Right lobe of liver (tissue), 4 donors: ENCODE measurements around the gene GPS2.

Experiments used
- POLR2A ChIP-seq: fragments of 450-650 bp; IDR thresholded peaks from one replicate; pipeline ENCODE4 v1.6.1; 2017; ENCODE audit warnings: antibody characterized with exemption, mild to moderate bottlenecking
- TF ChIP-seq, protein P1 (sequence below), 4 donors: fragments of 200-600 bp in 3 of 4; fragments of 450-650 bp in 1 of 4; IDR thresholded peaks; one replicate each; pipeline versions ENCODE4 v1.5.1 to v1.8.0; 2016 to 2022; ENCODE audit warnings: antibody characterized with exemption in 4 of 4, mild to moderate bottlenecking in 2 of 4
- donor health status: DM: no; HTN: no; CAD: no.
- donor health status: DM: no; HTN: no; CAD: no.
- donor health status: DM: no; HTN: yes; CAD: no.

DNA sequence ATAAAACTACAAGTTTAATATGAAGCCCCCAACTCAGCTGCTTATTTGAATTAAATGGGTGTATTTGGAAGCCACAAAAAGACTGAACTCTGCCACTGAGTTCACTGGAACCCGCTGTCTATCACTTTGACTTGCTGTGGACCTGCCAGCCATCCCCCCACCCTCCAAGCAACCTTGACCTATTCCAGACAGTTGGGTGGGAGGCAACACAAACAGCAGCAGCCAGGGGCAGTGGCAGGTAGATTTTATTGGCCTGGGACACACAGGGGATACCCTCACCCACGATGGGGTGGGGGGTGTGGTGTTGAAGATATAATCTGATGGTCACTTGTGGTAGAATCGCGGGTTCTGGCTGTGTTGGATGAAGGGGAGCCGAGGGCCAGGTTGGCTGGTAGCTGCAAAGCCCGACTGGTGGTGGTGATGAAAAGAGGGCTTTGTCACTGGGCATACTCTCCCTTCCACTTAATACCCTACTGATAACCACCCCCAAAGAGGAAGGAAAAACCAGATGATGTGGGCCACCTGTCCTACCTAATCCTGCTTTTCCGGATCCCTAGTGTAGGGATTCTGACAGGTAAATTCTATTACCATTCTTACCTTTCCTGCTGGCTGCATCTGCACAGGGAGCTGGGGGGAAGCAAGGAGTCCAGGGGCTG lies 2.6 kb downstream of the GPS2 start:
- TF ChIP-seq POLR2A = no peak
- TF ChIP-seq, protein P1, sequence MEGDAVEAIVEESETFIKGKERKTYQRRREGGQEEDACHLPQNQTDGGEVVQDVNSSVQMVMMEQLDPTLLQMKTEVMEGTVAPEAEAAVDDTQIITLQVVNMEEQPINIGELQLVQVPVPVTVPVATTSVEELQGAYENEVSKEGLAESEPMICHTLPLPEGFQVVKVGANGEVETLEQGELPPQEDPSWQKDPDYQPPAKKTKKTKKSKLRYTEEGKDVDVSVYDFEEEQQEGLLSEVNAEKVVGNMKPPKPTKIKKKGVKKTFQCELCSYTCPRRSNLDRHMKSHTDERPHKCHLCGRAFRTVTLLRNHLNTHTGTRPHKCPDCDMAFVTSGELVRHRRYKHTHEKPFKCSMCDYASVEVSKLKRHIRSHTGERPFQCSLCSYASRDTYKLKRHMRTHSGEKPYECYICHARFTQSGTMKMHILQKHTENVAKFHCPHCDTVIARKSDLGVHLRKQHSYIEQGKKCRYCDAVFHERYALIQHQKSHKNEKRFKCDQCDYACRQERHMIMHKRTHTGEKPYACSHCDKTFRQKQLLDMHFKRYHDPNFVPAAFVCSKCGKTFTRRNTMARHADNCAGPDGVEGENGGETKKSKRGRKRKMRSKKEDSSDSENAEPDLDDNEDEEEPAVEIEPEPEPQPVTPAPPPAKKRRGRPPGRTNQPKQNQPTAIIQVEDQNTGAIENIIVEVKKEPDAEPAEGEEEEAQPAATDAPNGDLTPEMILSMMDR (IDR thresholded peaks at IDR 0.05) = no peak
